Vagina (tissue), 2 donors: ENCODE results near the gene FOXL2. TPM values are rescaled to one million over a fixed set of nuclear protein-coding genes. Genes with fewer than 3 reads are reported as not detected.

Experiments used
- DNase-seq, 2 donors: peaks; one replicate each; pipeline ENCODE4 v3.0.0-alpha.2; 2017; ENCODE audit errors: extremely low spot score in 2 of 2
- H3K27ac ChIP-seq: fragments of 200-600 bp; sonication (generic); one replicate; pipeline ENCODE4 v1.5.1; 2019
- H3K27me3 ChIP-seq: fragments of 200-600 bp; sonication (generic); one replicate; pipeline ENCODE4 v1.5.1; 2019
- H3K36me3 ChIP-seq, 2 donors: fragments of 200-600 bp; sonication (generic); one replicate each; pipeline ENCODE4 v1.5.1; 2017 to 2019
- H3K4me1 ChIP-seq: fragments of 200-600 bp; sonication (generic); one replicate; pipeline ENCODE4 v1.5.1; 2019
- H3K4me3 ChIP-seq, 2 donors: fragments of 200-600 bp; sonication (generic); 1 replicate in 1 of 2; 2 replicates in 1 of 2; pipeline ENCODE4 v1.5.1; 2016 to 2019
- H3K9me3 ChIP-seq: fragments of 200-600 bp; sonication (generic); one replicate; pipeline ENCODE4 v1.5.1; 2019
- CTCF ChIP-seq, 3 experiments: fragments of 450-650 bp in 2 of 3; fragments of 200-600 bp in 1 of 3; sonication (generic) in 1 of 3; IDR thresholded peaks; one replicate each; pipeline ENCODE4 v1.5.1; 2017 to 2019; ENCODE audit warnings: antibody characterized with exemption in 3 of 3, mild to moderate bottlenecking in 2 of 3, moderate library complexity in 2 of 3
- POLR2A ChIP-seq, 2 donors: fragments of 450-650 bp; IDR thresholded peaks; one replicate each; pipeline ENCODE4 v1.6.1; 2017; ENCODE audit warnings: antibody characterized with exemption in 2 of 2, mild to moderate bottlenecking in 2 of 2, moderate library complexity in 2 of 2
- POLR2AphosphoS5 ChIP-seq, 2 donors: sonication (generic); formaldehyde crosslinking; IDR thresholded peaks; one replicate each; pipeline ENCODE4 v1.9.0; 2017; ENCODE audit warnings: antibody characterized with exemption in 2 of 2, mild to moderate bottlenecking in 2 of 2, low read depth in 1 of 2; ENCODE audit not compliant: insufficient read depth in 1 of 2
- intact Hi-C: fragments of 100-400 bp; cut with DNase I; formaldehyde crosslinking; loops from one replicate; pipeline ENCODE4 v1.15.1; 2023
- total RNA-seq: library from RNA; depleted of rRNA; stranded (reverse); fragments of >200 nt; gene quantifications from one replicate; pipeline ENCODE4 v1.2.3, GENCODE V29; 2016

Gene FOXL2
- total RNA-seq, 1 donor from 2014 or later, result 1.5 TPM

DNA sequence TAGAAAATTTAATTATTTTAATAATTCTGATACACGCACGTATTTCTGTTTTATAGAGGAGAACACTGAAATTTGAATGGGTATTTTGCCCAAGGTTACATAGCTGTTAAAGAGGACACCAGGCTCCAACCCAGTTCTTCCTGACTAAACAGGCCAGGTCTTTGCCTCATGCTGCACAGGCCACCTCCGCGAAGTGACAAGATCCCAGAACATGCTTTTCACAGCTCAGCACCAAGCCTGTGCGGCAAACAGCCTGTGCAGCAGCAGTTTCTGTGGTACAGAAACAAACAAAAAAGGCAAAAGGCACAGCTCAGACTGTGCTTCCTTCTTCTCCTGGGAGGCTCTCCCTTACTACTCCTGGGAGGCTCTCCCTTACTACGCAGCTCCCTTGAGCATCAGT lies 6.5 kb downstream of the FOXL2 start:
- DNase-seq, result no peak
- Histone ChIP-seq H3K4me1 (peaks cover 42% of the 10 kb centered on the region), H3K36me3 (no peaks in the 10 kb centered on the region), H3K27me3 (peaks cover 4% of the 10 kb centered on the region), H3K27ac (no peak overlapping the region), H3K9me3 (no peaks in the 10 kb centered on the region), H3K4me3 (no peak overlapping the region)
- TF ChIP-seq POLR2AphosphoS5 (IDR thresholded peaks at IDR 0.05; ENCODE audit: insufficient read depth in 1 of 2, low read depth in 1 of 2), result no peak
- no peak for TF ChIP-seq CTCF (IDR thresholded peaks at IDR 0.05)
- no peak for TF ChIP-seq POLR2A (IDR thresholded peaks at IDR 0.05)
- intact Hi-C loops, result no loop called here

- H3K9me3 ChIP-seq, result no peaks in the 10 kb centered on the region
- intact Hi-C loops, result no loop called here
- H3K4me3 ChIP-seq, result no peak overlapping the region
- H3K27ac ChIP-seq, result no peak overlapping the region
- H3K4me1 ChIP-seq, result peaks cover 35% of the 10 kb centered on the region
- TF ChIP-seq CTCF (IDR thresholded peaks at IDR 0.05), result no peak
- TF ChIP-seq POLR2A (IDR thresholded peaks at IDR 0.05), result no peak
- TF ChIP-seq POLR2AphosphoS5 (IDR thresholded peaks at IDR 0.05; ENCODE audit: insufficient read depth in 1 of 2, low read depth in 1 of 2), result no peak
- no peak for DNase-seq
- no peaks in the 10 kb centered on the region for H3K36me3 ChIP-seq
- no peaks in the 10 kb centered on the region for H3K27me3 ChIP-seq
These were observed 7.2 kb downstream of the FOXL2 start for GRCh38 chr3:138939561-138940241.

GRCh38 chr3:138938877-138939560 lies 7.9 kb downstream of the FOXL2 start:
- Histone ChIP-seq H3K4me3 (no peak overlapping the region), H3K36me3 (no peaks in the 10 kb centered on the region), H3K27ac (no peak overlapping the region), H3K9me3 (no peaks in the 10 kb centered on the region), H3K4me1 (peaks cover 34% of the 10 kb centered on the region), H3K27me3 (no peaks in the 10 kb centered on the region)
- intact Hi-C loops, result no loop called here
- DNase-seq, result no peak
- no peak for TF ChIP-seq POLR2AphosphoS5 (IDR thresholded peaks at IDR 0.05; ENCODE audit: insufficient read depth in 1 of 2, low read depth in 1 of 2)
- no peak for TF ChIP-seq POLR2A (IDR thresholded peaks at IDR 0.05)
- TF ChIP-seq CTCF (IDR thresholded peaks at IDR 0.05), result no peak

DNA sequence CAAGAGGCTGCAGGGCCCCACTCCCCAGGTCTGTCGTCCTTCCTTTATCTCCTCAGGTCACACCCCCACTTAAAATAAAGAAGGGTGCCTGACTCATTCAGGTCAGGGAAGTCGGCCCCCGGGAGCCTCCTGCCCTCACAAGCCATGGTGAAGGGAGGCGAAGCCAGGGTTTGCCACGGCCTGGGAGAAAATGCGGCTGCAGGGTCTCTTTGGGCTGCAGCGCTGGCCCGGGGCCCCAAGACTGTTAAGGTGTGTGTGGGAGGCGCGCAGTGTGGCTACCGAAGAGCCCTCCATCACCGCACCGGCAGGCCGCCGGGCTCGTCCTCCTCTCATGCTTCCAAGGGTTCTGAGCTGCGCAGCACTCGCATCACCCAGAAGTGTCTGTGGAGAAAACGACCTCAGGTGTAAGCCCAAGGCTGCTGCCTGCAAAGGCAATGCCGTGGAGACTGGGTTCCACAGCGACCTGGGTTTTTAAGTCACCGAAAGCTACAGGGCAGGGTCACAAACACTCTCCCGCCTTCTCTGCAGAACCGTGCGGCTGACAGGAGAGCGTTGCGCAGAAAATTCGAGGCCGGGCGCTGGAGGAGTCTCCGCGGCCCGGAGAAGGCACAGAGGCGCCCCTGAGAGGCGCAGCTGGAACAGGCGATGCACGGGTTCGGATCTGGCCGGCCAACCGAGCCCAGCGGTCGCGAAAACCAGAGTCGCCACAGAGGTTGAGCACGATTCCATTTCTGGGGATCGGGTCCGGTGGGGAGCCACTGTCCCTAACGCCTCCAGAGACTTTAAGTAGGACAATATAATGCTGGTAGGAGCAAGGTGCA lies 8.7 kb downstream of the FOXL2 start:
- peaks cover 34% of the 10 kb centered on the region for H3K4me1 ChIP-seq
- H3K9me3 ChIP-seq, result no peaks in the 10 kb centered on the region
- TF ChIP-seq POLR2AphosphoS5 (IDR thresholded peaks at IDR 0.05; ENCODE audit: insufficient read depth in 1 of 2, low read depth in 1 of 2), result no peak
- no peak for TF ChIP-seq POLR2A (IDR thresholded peaks at IDR 0.05)
- no peak for TF ChIP-seq CTCF (IDR thresholded peaks at IDR 0.05)
- DNase-seq, result no peak
- H3K36me3 ChIP-seq, result no peaks in the 10 kb centered on the region
- no peaks in the 10 kb centered on the region for H3K27me3 ChIP-seq
- no peak overlapping the region for H3K27ac ChIP-seq
- intact Hi-C loops, result no loop called here
- peak overlapping the region in 1 of 2 donors; percentile 4 for H3K4me3 ChIP-seq
